Muscle layer of duodenum (tissue), 2 donors: Measurements from ENCODE around the gene PLCH2.

Source experiments
- H3K27ac ChIP-seq: one replicate; pipeline ENCODE4 v1.7.0; 2013; ENCODE audit warnings: mild to moderate bottlenecking, low read length
- H3K27me3 ChIP-seq: one replicate; pipeline ENCODE4 v1.7.0; 2013; ENCODE audit warnings: low read depth, mild to moderate bottlenecking, control low read depth, low read length
- H3K36me3 ChIP-seq, 2 donors: one replicate each; pipeline ENCODE4 v1.7.0; 2013; ENCODE audit warnings: low read length in 2 of 2, control low read depth in 1 of 2, mild to moderate bottlenecking in 1 of 2; ENCODE audit not compliant: insufficient read depth in 2 of 2, control insufficient read depth in 1 of 2
- H3K4me1 ChIP-seq, 2 donors: one replicate each; pipeline ENCODE4 v1.7.0; 2013; ENCODE audit warnings: low read length in 2 of 2, mild to moderate bottlenecking in 2 of 2, control low read depth in 1 of 2, moderate library complexity in 1 of 2; ENCODE audit not compliant: insufficient read depth in 2 of 2, control insufficient read depth in 1 of 2
- H3K4me3 ChIP-seq, 2 donors: one replicate each; pipeline ENCODE4 v1.7.0; 2013; ENCODE audit warnings: low read length in 2 of 2, low read depth in 1 of 2, mild to moderate bottlenecking in 1 of 2
- H3K9me3 ChIP-seq, 2 donors: one replicate each; pipeline ENCODE4 v1.7.0; 2013; ENCODE audit warnings: low read length in 2 of 2, control low read depth in 1 of 2, mild to moderate bottlenecking in 1 of 2; ENCODE audit not compliant: control insufficient read depth in 1 of 2
- donor health status: healthy.

PLCH2 gene

DNA sequence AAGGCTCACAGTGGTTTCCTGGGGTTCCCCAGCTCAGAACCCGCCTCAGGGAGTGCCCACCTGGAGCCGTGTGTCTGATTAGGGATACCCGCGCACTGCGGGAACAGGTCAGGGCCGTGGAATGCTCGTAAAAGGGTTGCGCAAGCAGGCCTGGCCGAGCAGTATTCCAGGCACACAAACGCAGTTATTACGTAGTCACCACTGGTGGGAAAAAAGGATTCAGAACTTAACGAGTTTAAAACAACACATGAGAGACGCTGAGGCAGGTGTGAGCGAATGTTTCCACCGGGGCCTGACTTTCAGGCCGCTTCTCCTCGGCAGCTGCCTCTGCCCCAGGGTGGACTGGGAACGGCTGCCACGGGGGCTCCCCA, 18.2 kb downstream of the PLCH2 start:
- Histone ChIP-seq H3K9me3 (no peaks in the 10 kb centered on the region), H3K36me3 (no peaks in the 10 kb centered on the region), H3K4me3 (no peak overlapping the region), H3K4me1 (no peaks in the 10 kb centered on the region), H3K27ac (no peak overlapping the region), H3K27me3 (no peaks in the 10 kb centered on the region)

DNA sequence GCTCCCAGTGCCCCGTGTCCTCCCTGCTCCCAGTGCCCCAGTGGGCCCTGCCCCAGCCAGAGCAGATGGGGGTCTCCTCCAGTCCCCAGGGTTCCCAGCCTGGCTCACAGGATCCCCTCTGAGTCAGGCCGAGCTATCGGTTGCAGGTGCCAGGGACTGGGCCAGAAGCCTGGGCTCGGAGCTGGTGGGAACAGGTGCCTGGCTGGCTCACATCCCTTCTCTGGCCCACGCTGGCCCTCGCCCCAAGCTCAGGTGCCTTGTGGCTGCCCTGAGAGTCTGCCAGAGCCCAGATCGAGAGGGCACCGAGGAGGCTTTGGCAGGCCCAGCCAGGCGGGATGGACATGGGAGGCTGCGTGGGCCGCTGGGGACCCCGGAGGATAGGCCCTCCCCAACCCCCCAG, 18.9 kb downstream of the PLCH2 start:
- Histone ChIP-seq H3K4me1 (no peaks in the 10 kb centered on the region), H3K9me3 (no peaks in the 10 kb centered on the region), H3K36me3 (no peaks in the 10 kb centered on the region), H3K4me3 (no peak overlapping the region), H3K27me3 (no peaks in the 10 kb centered on the region), H3K27ac (no peak overlapping the region)

DNA sequence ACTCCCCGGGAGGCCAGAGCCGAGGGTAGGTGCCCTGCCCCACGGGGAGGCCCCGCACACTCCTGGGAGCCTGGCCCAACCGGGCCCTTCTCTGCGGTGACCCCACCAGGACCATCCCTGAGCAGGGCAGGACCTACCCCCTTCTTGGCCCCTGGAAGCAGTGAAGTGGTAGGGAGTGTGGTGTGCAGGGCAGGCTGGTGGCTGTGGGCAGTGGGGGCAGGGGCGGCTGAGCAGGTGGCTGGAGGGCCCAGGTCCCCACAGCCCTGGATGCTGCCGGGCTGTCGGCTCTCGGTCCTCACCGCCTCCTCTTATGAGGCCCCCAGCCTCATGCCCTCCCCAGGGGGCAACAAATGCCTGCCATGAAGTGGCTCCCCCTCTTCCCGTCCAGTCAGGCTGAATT, 19.5 kb downstream of the PLCH2 start:
- Histone ChIP-seq H3K4me3 (no peak overlapping the region), H3K36me3 (no peaks in the 10 kb centered on the region), H3K27me3 (no peaks in the 10 kb centered on the region), H3K27ac (no peak overlapping the region), H3K9me3 (no peaks in the 10 kb centered on the region), H3K4me1 (no peaks in the 10 kb centered on the region)

DNA sequence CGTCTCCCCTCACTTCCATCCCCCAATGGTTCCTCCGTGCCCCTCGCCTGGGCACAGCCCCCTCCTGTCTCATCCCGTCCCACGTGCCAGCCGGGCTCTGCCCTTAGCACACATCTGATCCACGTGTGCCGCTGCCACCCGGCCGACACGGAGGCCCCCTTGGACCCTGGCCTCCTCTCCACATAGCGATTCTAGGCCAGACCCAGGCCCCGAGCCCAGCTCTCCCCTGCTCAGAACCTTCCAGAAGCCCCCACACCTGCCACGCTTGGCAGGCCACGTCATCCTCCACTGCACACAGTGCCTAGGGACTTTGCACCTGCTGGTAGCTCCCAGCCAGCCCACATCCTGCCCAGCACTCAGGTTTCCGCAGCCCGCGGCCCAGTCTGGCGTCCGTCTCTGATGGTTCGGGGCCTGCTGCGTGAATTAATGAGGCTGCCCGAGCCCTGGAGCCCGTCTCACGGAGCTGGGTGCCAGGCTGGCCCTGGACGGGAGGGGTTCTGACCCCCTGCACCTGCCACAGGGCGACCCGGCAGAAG, 20.1 kb downstream of the PLCH2 start:
- no peaks in the 10 kb centered on the region for H3K36me3 ChIP-seq
- H3K9me3 ChIP-seq = no peaks in the 10 kb centered on the region
- H3K27ac ChIP-seq = no peak overlapping the region
- H3K27me3 ChIP-seq = no peaks in the 10 kb centered on the region
- no peak overlapping the region for H3K4me3 ChIP-seq
- no peaks in the 10 kb centered on the region for H3K4me1 ChIP-seq

DNA sequence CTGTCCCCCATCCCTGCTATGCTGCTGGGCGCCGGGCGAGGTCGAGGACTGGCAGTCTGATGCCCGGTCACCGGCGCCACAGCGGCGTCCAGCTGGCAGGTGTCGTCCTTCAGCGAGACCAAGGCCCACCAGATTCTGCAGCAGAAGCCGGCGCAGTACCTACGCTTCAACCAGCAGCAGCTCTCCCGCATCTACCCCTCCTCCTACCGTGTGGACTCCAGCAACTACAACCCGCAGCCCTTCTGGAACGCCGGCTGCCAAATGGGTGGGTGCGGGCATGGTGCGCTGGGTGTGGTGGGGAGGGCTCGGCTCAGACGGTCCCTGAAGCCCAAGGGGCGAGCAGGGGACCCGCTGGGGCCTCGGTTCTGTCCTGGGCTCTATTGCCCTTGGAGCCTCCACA, 20.7 kb downstream of the PLCH2 start:
- Histone ChIP-seq H3K9me3 (no peaks in the 10 kb centered on the region), H3K4me3 (no peak overlapping the region), H3K27me3 (no peaks in the 10 kb centered on the region), H3K36me3 (no peaks in the 10 kb centered on the region), H3K4me1 (no peaks in the 10 kb centered on the region), H3K27ac (no peak overlapping the region)

DNA sequence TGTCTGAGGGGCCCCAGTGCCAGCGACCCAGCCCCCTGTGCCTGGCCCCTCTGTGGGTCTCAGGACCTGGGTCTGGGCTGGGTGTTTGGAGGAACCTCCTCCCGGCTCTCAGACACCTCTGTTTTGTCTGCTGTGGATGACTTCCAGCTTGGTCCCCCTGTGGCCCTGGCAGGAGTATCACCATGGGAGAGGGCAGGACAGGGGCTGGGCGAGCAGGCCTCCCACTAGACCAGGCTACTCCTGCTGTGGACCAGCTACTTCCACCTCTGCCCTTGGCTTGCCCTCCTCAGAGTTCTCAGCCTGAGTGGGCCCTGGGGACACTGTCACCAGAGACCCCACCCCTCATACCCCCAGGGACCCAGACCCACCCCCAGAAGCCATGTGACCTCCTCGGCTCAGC, 21.8 kb downstream of the PLCH2 start:
- Histone ChIP-seq H3K4me3 (no peak overlapping the region), H3K27me3 (no peaks in the 10 kb centered on the region), H3K27ac (no peak overlapping the region), H3K36me3 (no peaks in the 10 kb centered on the region), H3K9me3 (no peaks in the 10 kb centered on the region), H3K4me1 (no peaks in the 10 kb centered on the region)

DNA sequence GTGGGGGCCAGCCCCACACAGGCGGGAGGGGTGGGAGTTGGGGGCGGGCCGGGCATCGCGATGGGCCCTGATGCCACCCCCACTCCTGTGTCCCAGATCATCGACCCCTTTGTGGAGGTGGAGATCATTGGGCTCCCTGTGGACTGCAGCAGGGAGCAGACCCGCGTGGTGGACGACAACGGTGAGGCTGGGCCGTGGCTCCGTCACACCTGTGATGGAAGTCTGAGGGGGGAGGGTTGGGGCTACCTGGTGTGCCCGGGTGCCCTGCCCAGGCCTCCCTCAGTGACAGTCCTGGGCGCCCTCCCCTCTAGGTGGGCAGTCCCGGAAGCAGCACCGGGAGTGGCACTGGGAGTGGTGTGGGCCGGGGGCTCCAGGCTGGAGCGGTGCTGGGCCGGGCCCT, 22.6 kb downstream of the PLCH2 start:
- no peaks in the 10 kb centered on the region for H3K9me3 ChIP-seq
- H3K27me3 ChIP-seq = no peaks in the 10 kb centered on the region
- no peaks in the 10 kb centered on the region for H3K36me3 ChIP-seq
- H3K4me3 ChIP-seq = no peak overlapping the region
- no peaks in the 10 kb centered on the region for H3K4me1 ChIP-seq
- H3K27ac ChIP-seq = no peak overlapping the region

DNA sequence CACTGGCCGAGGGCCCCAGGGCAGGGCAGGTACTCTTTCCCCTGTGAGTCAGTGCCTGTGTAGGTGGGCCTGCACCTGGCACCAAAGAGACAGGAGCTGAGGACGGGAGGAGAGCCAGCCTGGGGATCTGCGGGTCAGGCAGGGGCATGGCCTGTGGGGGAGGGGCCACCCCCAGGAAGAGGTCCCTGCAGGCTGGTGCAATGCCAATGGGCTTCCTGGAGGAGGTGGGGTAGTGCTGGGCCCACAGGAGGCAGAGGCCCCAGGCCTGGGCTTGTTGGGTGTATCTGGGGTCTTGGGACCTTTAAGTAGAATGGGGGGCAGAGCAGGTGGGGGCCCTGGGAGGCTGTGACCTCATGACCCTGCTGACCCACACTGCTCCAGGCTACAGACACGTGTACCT, 23.2 kb downstream of the PLCH2 start:
- H3K4me3 ChIP-seq = no peak overlapping the region
- peaks cover 0 to 4% of the 10 kb centered on the region in 2 donors for H3K4me1 ChIP-seq
- no peaks in the 10 kb centered on the region for H3K36me3 ChIP-seq
- H3K27ac ChIP-seq = no peak overlapping the region
- no peaks in the 10 kb centered on the region for H3K27me3 ChIP-seq
- H3K9me3 ChIP-seq = no peaks in the 10 kb centered on the region

DNA sequence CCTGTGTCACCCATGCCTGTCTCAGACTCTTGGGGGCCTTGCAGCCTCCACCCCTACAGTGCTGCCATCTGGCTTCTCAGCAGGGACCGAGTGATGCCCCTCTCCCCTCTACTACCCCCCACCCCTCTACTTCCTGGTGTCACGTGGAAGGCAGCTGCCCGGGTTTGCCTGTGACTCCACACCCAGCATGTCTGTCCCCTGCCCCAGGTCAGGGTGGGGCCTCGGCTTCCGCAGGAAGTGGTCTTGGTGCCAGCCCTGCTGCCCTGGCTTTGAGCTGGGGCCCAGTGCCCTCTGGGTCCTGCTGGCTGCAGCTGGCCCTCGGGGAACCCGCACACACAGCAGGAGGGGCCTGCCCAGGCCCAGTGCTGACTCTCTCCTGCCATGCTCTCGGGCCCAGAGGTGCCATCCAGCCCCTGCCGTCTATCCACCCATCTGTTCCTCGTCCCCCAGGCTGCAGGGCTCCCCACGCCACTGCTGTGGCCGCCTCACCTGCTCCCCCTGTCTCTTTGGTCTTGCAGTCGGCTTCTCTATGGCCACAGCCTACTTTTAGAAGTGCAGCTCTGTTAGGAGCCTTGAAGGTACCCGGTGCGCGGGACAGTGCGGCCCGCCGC, 24.0 kb downstream of the PLCH2 start:
- H3K4me3 ChIP-seq = no peak overlapping the region
- H3K27ac ChIP-seq = no peak overlapping the region
- H3K9me3 ChIP-seq = no peaks in the 10 kb centered on the region
- no peaks in the 10 kb centered on the region for H3K36me3 ChIP-seq
- H3K4me1 ChIP-seq = peaks cover 0 to 11% of the 10 kb centered on the region in 2 donors
- peaks cover under 1% of the 10 kb centered on the region for H3K27me3 ChIP-seq

DNA sequence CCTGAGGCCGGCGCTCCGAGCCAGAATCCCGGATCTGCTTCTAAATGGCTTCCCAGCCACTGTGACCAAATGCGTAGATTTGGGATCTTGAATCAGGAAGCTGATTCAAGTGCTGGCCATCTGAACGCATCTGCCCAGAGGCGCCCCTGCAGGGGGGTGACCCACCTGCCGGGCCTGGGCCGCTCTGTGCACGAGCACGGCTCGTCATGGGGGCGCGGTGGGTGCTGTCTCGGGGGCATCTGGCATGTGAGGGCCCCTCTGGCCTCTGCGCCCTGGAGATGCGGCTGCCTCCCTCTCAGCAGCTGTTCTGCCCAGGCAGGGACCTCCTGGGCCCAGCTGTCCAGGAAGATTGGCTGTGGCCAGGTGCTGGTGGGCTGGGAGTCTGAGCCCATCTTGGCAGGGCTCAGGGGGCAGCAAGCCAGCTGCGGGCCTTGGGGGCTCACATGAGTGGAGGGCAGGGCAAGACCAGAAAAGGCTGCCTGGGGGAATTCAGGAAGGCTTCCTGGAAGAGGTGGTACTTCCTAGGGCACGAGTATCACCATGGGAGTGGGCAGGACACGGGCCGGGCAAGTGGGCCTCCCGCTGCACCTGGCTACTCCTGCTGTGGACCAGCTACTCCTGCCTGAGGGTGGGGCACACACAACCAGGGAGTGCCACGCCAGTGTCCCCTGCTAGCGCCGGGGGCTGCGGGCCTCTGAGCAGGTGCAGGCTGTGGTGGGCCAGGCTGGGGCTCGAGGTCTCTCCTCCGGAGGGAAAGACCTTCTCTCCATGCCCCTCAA, 25.1 kb downstream of the PLCH2 start:
- H3K36me3 ChIP-seq = no peaks in the 10 kb centered on the region
- H3K4me3 ChIP-seq = no peak overlapping the region
- H3K27ac ChIP-seq = no peak overlapping the region
- H3K9me3 ChIP-seq = no peaks in the 10 kb centered on the region
- H3K27me3 ChIP-seq = peaks cover 2% of the 10 kb centered on the region
- peaks cover 0 to 11% of the 10 kb centered on the region in 2 donors for H3K4me1 ChIP-seq

DNA sequence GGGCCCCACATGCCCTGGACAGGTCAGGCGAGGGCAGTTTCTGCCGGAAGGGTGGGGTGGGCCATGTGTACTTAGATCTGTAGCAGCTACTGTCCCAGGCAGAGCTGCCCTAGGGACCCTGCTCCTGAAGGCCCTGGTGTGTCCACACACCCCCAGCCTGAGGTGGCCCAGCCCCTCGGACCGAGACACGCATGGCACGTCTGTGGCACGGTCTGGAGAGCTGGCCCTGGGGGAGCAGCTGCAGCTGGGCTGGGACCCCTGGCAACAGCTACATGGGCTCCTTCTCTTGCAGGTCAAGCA, 25.7 kb downstream of the PLCH2 start:
- H3K27me3 ChIP-seq = peaks cover 2% of the 10 kb centered on the region
- no peaks in the 10 kb centered on the region for H3K9me3 ChIP-seq
- peaks cover 0 to 11% of the 10 kb centered on the region in 2 donors for H3K4me1 ChIP-seq

DNA sequence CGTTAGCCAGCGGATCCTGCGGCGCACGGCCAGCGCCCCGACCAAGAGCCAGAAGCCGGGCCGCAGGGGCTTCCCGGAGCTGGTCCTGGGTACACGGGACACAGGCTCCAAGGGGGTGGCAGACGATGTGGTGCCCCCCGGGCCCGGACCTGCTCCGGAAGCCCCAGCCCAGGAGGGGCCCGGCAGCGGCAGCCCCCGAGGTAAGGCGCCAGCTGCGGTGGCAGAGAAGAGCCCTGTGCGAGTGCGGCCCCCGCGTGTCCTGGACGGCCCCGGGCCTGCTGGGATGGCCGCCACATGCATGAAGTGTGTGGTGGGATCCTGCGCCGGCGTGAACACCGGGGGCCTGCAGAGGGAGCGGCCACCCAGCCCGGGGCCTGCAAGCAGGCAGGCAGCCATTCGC, 26.1 kb downstream of the PLCH2 start:
- Histone ChIP-seq H3K27ac (no peak overlapping the region), H3K36me3 (no peaks in the 10 kb centered on the region), H3K27me3 (peaks cover 2% of the 10 kb centered on the region), H3K9me3 (no peaks in the 10 kb centered on the region), H3K4me1 (peaks cover 0 to 11% of the 10 kb centered on the region in 2 donors), H3K4me3 (no peak overlapping the region)

More for the DNA sequence above, 25.7 kb downstream of the PLCH2 start:
- Histone ChIP-seq H3K27ac (no peak overlapping the region), H3K36me3 (no peaks in the 10 kb centered on the region), H3K4me3 (no peak overlapping the region)
